NCI-H69 (cell line): Measurements from ENCODE around the gene PPP2R5A.
A peak's percentile ranks its signal among the peaks of the same experiment; 100 is the strongest.

Source experiments
- DNase-seq: peaks from one replicate; lab custom pipeline; 2025; lab: John Stamatoyannopoulos, UW

The PPP2R5A gene

GRCh38 chr1:212284744-212285684 lies at the start of gene PPP2R5A:
Gene PPP2R5A (plus strand): TSS chr1:212285410. CDS start chr1:212286111, 701 bp downstream.
- DNase-seq = peak; percentile 100

- no peak for DNase-seq
Measured at GRCh38 chr1:212235857-212236256, 49.4 kb upstream of the PPP2R5A start.

- DNase-seq = no peak
Measured at GRCh38 chr1:212236664-212237220, 48.5 kb upstream of the PPP2R5A start.

DNA sequence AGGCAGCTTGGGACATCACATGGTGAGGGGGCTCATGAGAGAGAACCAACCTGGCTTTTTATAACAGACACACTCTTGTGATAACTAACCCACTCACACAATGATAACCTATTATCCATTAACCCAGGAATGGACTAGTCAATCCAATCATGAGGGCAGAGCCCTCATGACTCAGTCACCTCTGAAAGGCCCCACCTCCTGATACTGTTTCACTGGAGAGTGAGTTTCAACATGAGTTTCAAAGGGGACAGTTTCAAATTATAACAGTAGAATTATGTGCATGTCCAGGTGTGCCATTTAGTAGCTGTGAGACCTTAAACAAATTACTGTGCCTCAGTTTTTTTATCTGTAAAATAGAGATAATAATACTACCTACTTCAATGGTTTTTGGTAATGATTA lies 47.6 kb upstream of the PPP2R5A start:
- DNase-seq = no peak

DNA sequence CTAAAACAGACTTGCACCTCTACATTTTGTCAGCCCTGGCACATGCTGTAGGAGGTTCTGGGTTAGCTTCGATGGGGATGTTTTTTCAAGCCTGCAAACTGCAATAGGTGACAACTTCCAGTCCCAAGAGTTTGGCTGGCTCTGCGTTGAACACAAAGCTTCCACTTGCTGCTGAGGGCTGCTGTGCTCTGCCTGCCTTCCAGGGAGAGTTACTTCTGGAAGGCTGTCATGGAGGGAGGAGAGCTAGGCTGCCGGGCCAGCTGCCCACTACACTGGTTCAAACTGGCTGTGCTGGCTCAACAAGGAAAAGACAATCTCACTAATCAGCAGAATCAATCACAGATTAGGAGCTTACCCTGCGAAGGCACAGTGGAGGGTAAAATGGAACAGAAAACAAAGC lies 46.7 kb upstream of the PPP2R5A start:
- DNase-seq = no peak

DNA sequence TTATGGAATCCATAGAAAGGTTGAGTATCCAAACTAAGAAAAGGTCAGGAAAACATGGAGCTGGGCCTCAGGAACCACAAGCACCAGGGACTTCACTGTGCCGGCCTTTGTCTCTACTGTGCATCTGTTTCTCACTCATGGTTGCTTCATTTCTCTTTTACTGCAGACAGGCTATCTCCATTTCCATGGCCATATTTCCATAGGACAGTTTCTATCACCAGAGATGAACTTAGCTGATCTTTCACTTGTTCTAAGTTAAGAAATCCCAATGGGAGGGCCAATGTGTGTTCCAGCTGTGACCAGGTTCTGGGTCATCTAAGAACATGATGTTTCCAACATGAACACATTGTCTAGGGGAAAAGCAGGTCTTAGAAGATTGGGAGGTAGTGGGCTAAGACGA lies 43.7 kb upstream of the PPP2R5A start:
- DNase-seq = no peak

DNA sequence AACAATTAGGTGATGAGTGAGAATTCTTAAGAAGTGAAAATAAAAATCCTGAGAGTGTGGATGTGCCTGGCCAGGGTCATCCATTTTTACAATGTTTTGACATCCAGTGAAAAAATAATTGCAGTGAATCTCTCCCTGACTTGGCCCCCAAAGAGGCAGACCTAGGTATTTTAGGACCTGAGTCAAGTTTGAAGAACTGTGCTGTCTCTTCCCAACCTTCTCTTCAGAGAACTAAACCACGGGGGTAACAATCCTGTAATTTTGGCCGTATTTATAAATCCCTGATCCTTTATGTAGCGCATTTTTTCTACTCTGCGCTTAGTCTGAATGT lies 43.3 kb upstream of the PPP2R5A start:
- DNase-seq = no peak

- peak; percentile 67 for DNase-seq
Measured at GRCh38 chr1:212242288-212242984, 42.8 kb upstream of the PPP2R5A start.

GRCh38 chr1:212242985-212243308 lies 42.3 kb upstream of the PPP2R5A start:
- DNase-seq = no peak

GRCh38 chr1:212244441-212244840 lies 40.8 kb upstream of the PPP2R5A start:
- peak; percentile 11 for DNase-seq

GRCh38 chr1:212247179-212247721 lies 38.0 kb upstream of the PPP2R5A start:
- peak; percentile 23 for DNase-seq

DNA sequence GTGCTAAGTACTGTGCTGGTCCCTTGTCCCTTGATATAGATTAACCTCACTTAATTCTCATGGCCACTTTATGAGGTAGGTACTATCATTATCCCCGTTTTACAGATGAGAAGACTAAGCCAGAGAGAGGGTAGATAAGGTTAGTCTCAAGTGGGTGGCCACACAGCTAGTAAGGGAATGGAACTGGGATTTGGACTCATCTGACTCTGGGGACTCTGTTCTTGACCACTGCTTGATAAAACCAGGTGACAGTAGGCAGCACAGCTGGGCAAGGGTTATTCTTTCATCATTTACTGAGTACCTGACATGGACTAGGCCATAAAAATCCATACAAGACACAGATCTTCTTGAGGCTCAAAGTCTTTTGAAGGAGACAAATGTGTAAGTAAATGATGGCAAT lies 37.2 kb upstream of the PPP2R5A start:
- no peak for DNase-seq

DNA sequence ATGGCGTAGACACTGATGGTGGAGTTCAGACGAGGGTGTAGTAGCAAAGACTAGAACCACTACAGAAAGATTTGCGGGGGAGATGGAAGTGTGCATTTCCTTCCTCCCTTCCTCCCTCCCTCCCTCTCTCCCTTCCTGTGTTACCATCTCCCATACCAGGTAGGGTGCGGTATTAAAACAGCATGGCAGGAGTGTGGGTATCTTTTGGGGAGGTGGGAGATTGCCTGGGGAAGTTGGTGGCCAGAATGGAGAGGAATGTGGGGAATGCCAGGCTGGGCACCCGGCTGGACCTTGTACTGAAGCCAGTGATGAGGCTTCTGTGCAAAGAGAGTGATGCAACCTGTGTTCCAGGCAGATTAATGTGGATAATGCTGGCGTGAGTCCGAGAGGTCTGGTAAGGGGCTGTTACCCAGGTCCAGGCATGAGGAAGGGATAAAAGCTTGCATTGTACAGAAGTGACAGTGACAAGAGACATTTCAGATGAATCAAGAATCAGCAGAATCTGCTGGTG lies 30.3 kb upstream of the PPP2R5A start:
- no peak for DNase-seq

DNA sequence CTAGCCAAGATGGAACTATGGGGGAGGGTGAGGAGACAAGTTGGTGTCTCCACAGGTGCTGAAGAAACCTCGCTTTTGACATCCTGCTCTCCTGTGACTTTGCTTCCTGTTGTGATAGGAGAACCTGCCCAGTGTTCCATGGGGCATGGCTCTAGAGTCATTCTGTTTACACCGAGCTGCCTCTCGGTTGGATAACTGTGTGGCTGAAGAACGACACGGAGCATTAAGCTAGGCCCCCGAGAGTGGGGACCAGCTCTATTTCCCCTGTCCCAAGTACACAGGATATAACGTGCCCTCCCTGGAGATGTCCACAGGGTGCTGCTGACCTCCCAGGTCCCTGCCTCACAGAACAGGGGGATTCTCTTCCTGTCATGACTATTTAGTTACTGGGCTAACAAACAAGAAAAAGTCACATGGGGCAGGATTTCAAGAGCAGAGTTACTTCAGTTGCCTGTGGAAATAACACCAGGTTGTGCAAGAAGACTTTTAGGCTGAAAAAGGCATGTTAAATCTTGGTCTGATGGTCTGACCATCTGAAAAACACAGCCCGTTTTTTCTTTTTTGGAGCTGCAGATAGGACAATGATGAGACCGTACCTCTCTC lies 29.4 kb upstream of the PPP2R5A start:
- no peak for DNase-seq

DNA sequence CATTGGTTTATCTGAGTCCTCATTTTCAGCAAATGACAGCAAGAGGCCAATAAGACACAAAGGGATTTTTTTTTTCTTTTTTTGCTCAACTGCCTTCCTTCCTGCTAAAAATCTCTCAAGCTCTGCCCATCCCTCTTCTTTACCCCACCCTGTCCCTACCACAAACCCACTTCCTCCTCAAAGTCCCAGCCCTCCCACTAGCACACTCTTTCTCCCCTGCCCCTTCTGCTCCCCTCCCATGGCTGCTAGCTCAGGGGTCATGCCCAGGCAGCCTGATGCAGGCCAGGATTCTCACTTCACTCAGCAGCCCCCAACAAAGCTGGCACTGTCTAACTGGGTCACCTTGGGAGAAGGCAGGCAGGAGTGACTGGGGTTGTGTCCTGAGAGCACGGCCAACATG lies 28.8 kb upstream of the PPP2R5A start:
- no peak for DNase-seq

DNA sequence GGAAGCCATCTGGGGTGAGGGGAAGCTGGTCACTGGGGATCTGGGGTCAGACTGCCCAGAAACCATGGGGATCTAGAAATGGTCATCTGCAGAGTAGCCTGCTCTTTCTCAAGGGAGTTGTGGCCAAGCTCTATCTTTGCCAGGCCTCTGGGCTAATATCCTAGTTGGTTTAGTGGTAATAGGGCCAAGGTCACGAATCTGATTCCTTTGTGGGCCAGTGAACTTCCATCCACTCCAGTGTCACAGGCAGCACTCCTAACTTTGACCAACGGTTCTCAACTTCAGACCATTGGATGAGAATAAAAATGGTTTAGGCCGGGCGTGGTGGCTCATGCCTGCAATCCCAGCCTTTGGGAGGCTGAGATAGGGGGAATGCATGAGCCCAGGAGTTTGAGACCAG lies 28.1 kb upstream of the PPP2R5A start:
- DNase-seq = no peak

DNA sequence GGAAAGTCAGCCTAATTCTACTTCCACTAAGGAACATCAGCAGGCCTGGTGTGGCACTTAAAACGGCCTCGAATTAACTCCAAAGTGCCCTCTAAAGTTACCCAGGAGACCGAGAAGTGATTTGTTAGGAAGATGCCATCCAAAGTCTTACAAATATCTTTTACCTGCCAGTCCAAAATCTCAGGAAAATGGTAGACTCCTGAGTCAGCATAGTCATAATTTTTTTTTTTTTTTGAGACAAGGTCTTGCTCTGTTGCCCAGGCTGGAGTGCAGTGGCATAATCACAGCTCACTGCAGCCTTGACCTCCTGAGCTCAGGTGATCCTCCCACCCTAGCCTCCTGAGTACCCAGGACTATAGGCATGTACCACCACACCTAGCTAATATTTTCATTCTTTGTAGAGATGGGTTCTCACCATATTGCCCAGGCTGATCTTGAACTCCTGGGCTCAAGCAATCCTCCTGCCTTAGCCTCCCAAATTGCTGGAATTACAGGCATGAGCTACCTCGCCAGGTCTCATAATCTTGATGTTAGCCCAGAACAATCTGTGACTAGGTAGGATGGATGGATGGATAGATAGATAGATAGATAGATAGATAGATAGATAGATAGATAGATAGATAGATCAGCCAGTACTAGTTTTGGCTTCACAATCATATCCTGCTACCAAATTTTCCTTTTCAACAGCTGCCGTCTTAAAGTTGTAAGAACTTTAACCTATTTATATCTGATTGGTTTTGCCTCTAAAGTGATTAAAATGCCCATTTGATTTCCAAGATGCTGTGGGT lies 25.3 kb upstream of the PPP2R5A start:
- no peak for DNase-seq

- DNase-seq = peak; percentile 74
Measured at GRCh38 chr1:212260557-212261355, 24.5 kb upstream of the PPP2R5A start.

- DNase-seq = no peak
Measured at GRCh38 chr1:212261361-212261929, 23.8 kb upstream of the PPP2R5A start.

GRCh38 chr1:212267017-212267416 lies 18.2 kb upstream of the PPP2R5A start:
- no peak for DNase-seq
